RWPE2 (cell line): Measurements from ENCODE around the gene IGFLR1.

ENCODE experiments used
- ATAC-seq: fragments of 200-7000 bp; cut with Tn5 transposase; 3 replicates; pipeline ENCODE4 v1.9.1; 2021; ENCODE audit warnings: low read depth
- DNase-seq: peaks from one replicate; pipeline ENCODE4 v3.0.0-alpha.2; 2020; ENCODE audit warnings: low spot score
- H3K27ac ChIP-seq: fragments of 450-650 bp; 2 replicates; pipeline ENCODE4 v1.5.1; 2017; ENCODE audit warnings: mild to moderate bottlenecking; ENCODE audit not compliant: poor library complexity, severe bottlenecking
- H3K27me3 ChIP-seq: fragments of 250-450 bp; sonication (Bioruptor Pico); 2 replicates; pipeline ENCODE4 v1.5.1; 2021; ENCODE audit warnings: mild to moderate bottlenecking, moderate library complexity; ENCODE audit not compliant: insufficient read depth, poor library complexity, severe bottlenecking
- H3K36me3 ChIP-seq: fragments of 250-450 bp; sonication (Bioruptor Pico); 2 replicates; pipeline ENCODE4 v1.5.1; 2020; ENCODE audit warnings: low read depth, mild to moderate bottlenecking, moderate library complexity
- H3K4me1 ChIP-seq: fragments of 250-450 bp; sonication (Bioruptor Pico); 2 replicates; pipeline ENCODE4 v1.5.1; 2021; ENCODE audit warnings: mild to moderate bottlenecking, moderate library complexity; ENCODE audit not compliant: insufficient read depth, poor library complexity, severe bottlenecking
- H3K4me3 ChIP-seq: fragments of 250-450 bp; sonication (Bioruptor Pico); 2 replicates; pipeline ENCODE4 v1.5.1; 2021; ENCODE audit warnings: mild to moderate bottlenecking, moderate library complexity; ENCODE audit not compliant: severe bottlenecking
- H3K9me3 ChIP-seq: fragments of 250-450 bp; sonication (Bioruptor Pico); 2 replicates; pipeline ENCODE4 v1.5.1; 2021; ENCODE audit warnings: mild to moderate bottlenecking, moderate library complexity; ENCODE audit not compliant: severe bottlenecking
- TF ChIP-seq, protein P1 (sequence below): fragments of 450-650 bp; IDR thresholded peaks from one replicate; pipeline ENCODE4 v1.5.1; 2017; ENCODE audit warnings: mild to moderate bottlenecking, moderate library complexity; ENCODE audit not compliant: poor library complexity, severe bottlenecking

Gene IGFLR1

DNA sequence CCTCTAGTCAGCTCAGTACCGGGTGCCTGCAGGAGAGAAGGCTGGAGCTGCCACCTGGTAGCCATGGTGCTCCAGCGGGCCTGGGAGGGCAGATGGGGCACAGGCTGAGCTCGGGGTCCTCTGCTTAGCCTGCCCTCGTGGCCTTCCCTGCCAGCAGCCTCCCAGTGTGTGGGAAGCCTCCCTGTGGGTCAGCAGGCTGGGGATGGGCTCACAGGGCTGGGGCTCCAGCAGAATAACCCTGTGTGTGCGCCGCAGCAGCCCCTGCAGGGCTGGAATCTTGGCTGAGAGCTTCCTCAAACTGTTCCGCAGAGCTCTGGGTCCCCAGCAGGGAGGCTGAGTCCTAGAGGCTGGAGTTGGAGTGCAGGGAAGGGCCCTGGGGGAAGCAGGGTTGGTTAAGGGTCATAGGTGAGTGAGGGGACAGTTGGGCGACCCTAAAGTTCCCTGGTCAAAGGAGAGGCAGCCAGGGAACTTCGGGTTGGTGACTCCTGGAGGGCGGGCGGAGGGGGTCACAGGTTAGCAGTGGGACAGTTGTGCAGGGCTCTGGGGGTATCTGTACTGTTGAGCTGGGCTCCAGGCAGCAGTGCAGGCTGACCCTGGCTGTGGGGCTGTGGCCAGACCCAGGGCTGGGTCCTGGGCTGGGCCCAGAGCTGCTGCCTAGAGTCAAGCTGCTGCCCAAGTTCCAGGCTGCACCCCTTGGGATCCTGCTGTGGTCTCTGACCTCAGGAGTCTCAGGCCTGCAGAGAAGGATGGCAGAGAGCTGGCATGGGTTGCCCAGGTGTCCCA lies 47.1 kb upstream of the IGFLR1 start:
- H3K27me3 ChIP-seq, result no peaks in the 10 kb centered on the region
- no peak overlapping the region for H3K27ac ChIP-seq
- H3K9me3 ChIP-seq, result no peaks in the 10 kb centered on the region
- ATAC-seq (no peak), DNase-seq (no peak)
- H3K4me3 ChIP-seq, result no peak overlapping the region
- TF ChIP-seq, protein P1, sequence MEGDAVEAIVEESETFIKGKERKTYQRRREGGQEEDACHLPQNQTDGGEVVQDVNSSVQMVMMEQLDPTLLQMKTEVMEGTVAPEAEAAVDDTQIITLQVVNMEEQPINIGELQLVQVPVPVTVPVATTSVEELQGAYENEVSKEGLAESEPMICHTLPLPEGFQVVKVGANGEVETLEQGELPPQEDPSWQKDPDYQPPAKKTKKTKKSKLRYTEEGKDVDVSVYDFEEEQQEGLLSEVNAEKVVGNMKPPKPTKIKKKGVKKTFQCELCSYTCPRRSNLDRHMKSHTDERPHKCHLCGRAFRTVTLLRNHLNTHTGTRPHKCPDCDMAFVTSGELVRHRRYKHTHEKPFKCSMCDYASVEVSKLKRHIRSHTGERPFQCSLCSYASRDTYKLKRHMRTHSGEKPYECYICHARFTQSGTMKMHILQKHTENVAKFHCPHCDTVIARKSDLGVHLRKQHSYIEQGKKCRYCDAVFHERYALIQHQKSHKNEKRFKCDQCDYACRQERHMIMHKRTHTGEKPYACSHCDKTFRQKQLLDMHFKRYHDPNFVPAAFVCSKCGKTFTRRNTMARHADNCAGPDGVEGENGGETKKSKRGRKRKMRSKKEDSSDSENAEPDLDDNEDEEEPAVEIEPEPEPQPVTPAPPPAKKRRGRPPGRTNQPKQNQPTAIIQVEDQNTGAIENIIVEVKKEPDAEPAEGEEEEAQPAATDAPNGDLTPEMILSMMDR, result no peak
- no peaks in the 10 kb centered on the region for H3K36me3 ChIP-seq
- H3K4me1 ChIP-seq, result no peaks in the 10 kb centered on the region

DNA sequence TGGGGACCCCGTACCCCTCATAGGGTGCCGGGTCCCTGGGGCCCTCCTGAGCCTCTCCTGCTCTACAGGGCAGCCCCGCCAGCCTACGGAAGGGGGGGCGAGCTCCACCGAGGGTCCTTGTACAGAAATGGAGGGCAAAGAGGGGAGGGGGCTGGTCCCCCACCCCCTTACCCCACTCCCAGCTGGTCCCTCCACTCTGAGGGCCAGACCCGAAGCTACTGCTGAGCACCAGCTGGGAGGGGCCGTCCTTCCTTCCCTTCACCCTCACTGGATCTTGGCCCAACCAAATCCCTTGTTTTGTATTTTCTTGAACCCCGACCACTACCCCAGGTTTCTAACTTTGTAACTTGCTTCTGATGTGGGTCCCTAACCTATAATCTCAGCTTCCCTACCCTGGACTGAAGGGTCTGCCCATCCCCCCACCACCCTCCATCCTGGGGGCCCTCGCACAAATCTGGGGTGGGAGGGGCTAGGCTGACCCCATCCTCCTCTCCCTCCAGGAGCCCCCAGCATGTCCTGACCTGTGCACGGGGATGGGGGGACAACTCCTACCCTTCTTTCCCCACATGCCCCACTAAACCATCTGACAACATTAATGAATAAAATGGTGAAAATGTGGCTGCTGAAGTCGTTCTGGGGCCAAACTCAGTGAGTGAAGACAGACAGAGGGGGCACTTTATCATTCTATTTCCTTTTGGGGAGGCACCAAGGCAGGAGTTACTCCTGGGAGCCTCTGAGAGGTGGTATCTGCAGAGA lies 46.1 kb upstream of the IGFLR1 start:
- TF ChIP-seq, protein P1, result no peak
- Histone ChIP-seq H3K4me3 (no peak overlapping the region), H3K36me3 (no peaks in the 10 kb centered on the region), H3K9me3 (no peaks in the 10 kb centered on the region), H3K27ac (no peak overlapping the region), H3K4me1 (no peaks in the 10 kb centered on the region), H3K27me3 (no peaks in the 10 kb centered on the region)
- DNase-seq (no peak), ATAC-seq (no peak)

DNA sequence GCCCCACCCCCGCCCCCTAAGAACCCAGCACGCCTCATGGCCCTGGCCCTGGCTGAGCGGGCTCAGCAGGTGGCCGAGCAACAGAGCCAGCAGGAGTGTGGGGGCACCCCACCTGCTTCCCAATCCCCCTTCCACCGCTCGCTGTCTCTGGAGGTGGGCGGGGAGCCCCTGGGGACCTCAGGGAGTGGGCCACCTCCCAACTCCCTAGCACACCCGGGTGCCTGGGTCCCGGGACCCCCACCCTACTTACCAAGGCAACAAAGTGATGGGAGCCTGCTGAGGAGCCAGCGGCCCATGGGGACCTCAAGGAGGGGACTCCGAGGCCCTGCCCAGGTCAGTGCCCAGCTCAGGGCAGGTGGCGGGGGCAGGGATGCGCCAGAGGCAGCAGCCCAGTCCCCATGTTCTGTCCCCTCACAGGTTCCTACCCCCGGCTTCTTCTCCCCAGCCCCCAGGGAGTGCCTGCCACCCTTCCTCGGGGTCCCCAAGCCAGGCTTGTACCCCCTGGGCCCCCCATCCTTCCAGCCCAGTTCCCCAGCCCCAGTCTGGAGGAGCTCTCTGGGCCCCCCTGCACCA lies 45.1 kb upstream of the IGFLR1 start:
- TF ChIP-seq, protein P1, result no peak
- no peak overlapping the region for H3K27ac ChIP-seq
- H3K27me3 ChIP-seq, result no peaks in the 10 kb centered on the region
- DNase-seq (no peak), ATAC-seq (no peak)
- no peak overlapping the region for H3K4me3 ChIP-seq
- no peaks in the 10 kb centered on the region for H3K4me1 ChIP-seq
- H3K9me3 ChIP-seq, result no peaks in the 10 kb centered on the region
- no peaks in the 10 kb centered on the region for H3K36me3 ChIP-seq

DNA sequence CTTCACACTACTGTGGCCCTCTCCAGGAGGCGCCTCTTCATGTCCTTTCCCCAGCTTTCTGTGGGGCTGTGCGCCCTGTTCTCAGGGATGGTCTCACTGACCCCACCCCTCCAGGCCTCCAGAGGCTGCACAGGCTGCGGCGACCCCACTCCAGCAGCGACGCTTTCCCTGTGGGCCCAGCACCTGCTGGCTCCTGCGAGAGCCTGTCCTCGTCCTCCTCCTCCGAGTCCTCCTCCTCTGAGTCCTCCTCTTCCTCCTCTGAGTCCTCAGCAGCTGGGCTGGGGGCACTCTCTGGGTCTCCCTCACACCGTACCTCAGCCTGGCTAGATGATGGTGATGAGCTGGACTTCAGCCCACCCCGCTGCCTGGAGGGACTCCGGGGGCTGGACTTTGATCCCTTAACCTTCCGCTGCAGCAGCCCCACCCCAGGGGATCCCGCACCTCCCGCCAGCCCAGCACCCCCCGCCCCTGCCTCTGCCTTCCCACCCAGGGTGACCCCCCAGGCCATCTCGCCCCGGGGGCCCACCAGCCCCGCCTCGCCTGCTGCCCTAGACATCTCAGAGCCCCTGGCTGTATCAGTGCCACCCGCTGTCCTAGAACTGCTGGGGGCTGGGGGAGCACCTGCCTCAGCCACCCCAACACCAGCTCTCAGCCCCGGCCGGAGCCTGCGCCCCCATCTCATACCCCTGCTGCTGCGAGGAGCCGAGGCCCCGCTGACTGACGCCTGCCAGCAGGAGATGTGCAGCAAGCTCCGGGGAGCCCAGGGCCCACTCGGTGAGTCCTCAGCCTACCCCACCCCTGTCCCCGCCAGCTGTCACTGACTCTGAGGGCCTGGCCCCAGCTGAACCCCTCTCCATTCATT lies 44.3 kb upstream of the IGFLR1 start:
- DNase-seq (no peak), ATAC-seq (no peak)
- Histone ChIP-seq H3K9me3 (no peaks in the 10 kb centered on the region), H3K36me3 (no peaks in the 10 kb centered on the region), H3K4me3 (no peak overlapping the region), H3K27me3 (no peaks in the 10 kb centered on the region), H3K4me1 (no peaks in the 10 kb centered on the region), H3K27ac (no peak overlapping the region)
- TF ChIP-seq, protein P1, result no peak
